A673 (cell line): ENCODE data around the gene NSUN2. TPM values are rescaled to one million over a fixed set of nuclear protein-coding genes. Genes with fewer than 3 reads are reported as not detected.

Experiments
- BruUV-seq: library from RNA; stranded (reverse); fragments of 400-500 nt; replicated peaks from 2 replicates; lab custom pipeline; 2021; lab: Mats Ljungman, UMichigan
- CTCF ChIA-PET: fragments of 300-600 bp; sonication (Branson Sonifier 250); formaldehyde crosslinking; loops from one replicate; lab custom pipeline; 2022; ENCODE audit warnings: antibody characterized with exemption; lab: Charles Lee
- POLR2A ChIA-PET: fragments of 300-600 bp; sonication (Branson Sonifier 250); formaldehyde crosslinking; loops from one replicate; lab custom pipeline; 2022; ENCODE audit warnings: antibody characterized with exemption; ENCODE audit not compliant: low non-redundant PET; lab: Charles Lee
- DNase-seq: peaks from one replicate; pipeline ENCODE4 v3.0.0-alpha.2; 2015; ENCODE audit warnings: low spot score
- H3K27ac ChIP-seq: fragments of 200-600 bp; sonication (generic); 2 replicates; pipeline ENCODE4 v1.5.1; 2016; ENCODE audit warnings: mixed run types, low read depth, mild to moderate bottlenecking, mixed read lengths, antibody characterized with exemption, low read length; ENCODE audit not compliant: poor library complexity, severe bottlenecking
- H3K27me3 ChIP-seq: fragments of 200-600 bp; sonication (generic); replicated peaks from 2 replicates; pipeline ENCODE4 v1.6.1; 2017; ENCODE audit warnings: mixed run types, low read depth, mild to moderate bottlenecking, mixed read lengths, antibody characterized with exemption, low read length; ENCODE audit not compliant: insufficient read depth, poor library complexity
- H3K36me3 ChIP-seq: fragments of 200-600 bp; sonication (generic); 2 replicates; pipeline ENCODE4 v1.6.1; 2016; ENCODE audit warnings: mixed run types, mild to moderate bottlenecking, mixed read lengths, antibody characterized with exemption, low read length; ENCODE audit not compliant: insufficient read depth, poor library complexity, severe bottlenecking
- H3K4me1 ChIP-seq: fragments of 200-600 bp; sonication (generic); 2 replicates; pipeline ENCODE4 v1.6.1; 2017; ENCODE audit warnings: mixed run types, mild to moderate bottlenecking, mixed read lengths, antibody characterized with exemption, low read length; ENCODE audit not compliant: insufficient read depth, poor library complexity, severe bottlenecking
- H3K4me3 ChIP-seq: fragments of 200-600 bp; sonication (generic); 2 replicates; pipeline ENCODE4 v1.5.1; 2016; ENCODE audit warnings: low read depth, mixed run types, mild to moderate bottlenecking, mixed read lengths, low read length; ENCODE audit not compliant: poor library complexity, severe bottlenecking
- H3K9me3 ChIP-seq: fragments of 200-600 bp; sonication (generic); 2 replicates; pipeline ENCODE4 v1.6.1; 2016; ENCODE audit warnings: mixed run types, low read depth, mild to moderate bottlenecking, mixed read lengths, antibody characterized with exemption, low read length; ENCODE audit not compliant: poor library complexity, severe bottlenecking
- EZH2 ChIP-seq: fragments of 200-600 bp; sonication (generic); IDR thresholded peaks from 2 replicates; pipeline ENCODE4 v1.6.1; 2017; ENCODE audit warnings: borderline replicate concordance, low read depth, mild to moderate bottlenecking, mixed read lengths, antibody characterized with exemption, low read length; ENCODE audit not compliant: poor library complexity, severe bottlenecking
- intact Hi-C: fragments of 100-400 bp; cut with micrococcal nuclease; formaldehyde crosslinking; loops from one replicate; pipeline ENCODE4 v1.10.0; 2022; ENCODE audit not compliant: unreplicated experiment
- total RNA-seq: library from RNA; stranded (reverse); gene quantifications from 2 replicates; pipeline ENCODE4 v1.2.3, GENCODE V29; 2021
- TF ChIP-seq, protein P1 (sequence below): fragments of 300-800, 200-600 bp; sonication (generic); conservative IDR thresholded peaks from 2 replicates; pipeline ENCODE4 v1.5.1; 2017; ENCODE audit warnings: low read depth, mild to moderate bottlenecking, antibody characterized with exemption, low read length, moderate library complexity, mixed read lengths

Gene NSUN2
- total RNA-seq, 1 experiment from 2014 or later = 111 TPM

DNA sequence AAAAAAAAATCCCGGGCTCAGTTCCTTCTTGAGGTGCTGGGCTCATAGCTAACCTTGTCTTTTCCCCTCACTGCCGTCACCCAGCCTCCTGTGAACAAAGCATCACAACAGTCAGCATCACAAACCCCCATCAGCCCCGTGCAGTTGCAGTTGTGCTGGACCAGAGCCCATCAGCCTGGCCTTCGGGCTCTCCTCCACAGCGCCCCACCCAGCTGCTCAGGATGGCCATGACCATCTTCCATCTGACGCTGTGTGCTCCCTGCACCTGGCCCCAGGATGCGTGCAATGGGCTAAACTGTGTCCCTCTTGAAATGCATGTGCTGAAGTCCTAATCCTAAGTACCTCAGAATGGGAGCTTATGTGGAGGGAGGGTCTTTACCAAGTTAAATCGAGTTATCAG is 48.1 kb downstream of the NSUN2 start:
- Histone ChIP-seq H3K36me3 (no peaks in the 10 kb centered on the region), H3K4me1 (no peaks in the 10 kb centered on the region), H3K27me3 (peaks cover 63% of the 10 kb centered on the region), H3K4me3 (no peak overlapping the region), H3K9me3 (no peaks in the 10 kb centered on the region), H3K27ac (no peak overlapping the region)
- BruUV-seq = no TSS peak
- intact Hi-C loops = no loop called here
- POLR2A ChIA-PET = no interaction called here
- no peak for DNase-seq
- CTCF ChIA-PET = interaction anchor here (0.6 kb wide), 1 partner anchor 1314 kb away, joined by 3 read pairs; no protein-coding TSS in a partner anchor
- TF ChIP-seq, protein P1, sequence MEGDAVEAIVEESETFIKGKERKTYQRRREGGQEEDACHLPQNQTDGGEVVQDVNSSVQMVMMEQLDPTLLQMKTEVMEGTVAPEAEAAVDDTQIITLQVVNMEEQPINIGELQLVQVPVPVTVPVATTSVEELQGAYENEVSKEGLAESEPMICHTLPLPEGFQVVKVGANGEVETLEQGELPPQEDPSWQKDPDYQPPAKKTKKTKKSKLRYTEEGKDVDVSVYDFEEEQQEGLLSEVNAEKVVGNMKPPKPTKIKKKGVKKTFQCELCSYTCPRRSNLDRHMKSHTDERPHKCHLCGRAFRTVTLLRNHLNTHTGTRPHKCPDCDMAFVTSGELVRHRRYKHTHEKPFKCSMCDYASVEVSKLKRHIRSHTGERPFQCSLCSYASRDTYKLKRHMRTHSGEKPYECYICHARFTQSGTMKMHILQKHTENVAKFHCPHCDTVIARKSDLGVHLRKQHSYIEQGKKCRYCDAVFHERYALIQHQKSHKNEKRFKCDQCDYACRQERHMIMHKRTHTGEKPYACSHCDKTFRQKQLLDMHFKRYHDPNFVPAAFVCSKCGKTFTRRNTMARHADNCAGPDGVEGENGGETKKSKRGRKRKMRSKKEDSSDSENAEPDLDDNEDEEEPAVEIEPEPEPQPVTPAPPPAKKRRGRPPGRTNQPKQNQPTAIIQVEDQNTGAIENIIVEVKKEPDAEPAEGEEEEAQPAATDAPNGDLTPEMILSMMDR = no peak

DNA sequence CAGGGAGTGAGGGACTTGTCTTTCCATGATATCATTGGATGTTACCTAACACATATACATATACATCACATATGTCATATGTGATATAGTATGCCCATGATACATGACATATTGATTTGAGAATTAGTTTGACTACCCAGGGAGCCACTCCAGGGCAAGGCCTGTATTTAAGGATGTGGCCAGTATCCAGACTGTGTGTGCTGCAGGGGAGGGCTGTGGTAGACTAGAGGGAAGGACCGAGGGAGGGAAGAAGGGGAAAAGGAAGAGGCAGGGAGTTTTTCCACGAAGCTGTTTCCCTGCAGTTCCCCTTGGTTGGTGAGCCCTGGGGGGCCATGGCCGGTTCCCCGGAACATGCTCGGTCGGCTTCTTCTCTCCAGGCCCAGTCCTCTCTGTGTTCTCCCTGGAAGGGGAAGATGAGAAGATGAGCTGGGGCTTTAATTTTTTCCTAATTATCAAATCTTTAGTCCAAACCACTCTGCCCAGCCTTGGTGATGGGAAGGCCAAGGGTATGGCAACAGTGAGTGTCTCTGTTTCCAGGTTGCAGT is 48.7 kb downstream of the NSUN2 start:
- H3K36me3 ChIP-seq = no peaks in the 10 kb centered on the region
- intact Hi-C loops = no loop called here
- ChIA-PET CTCF (no interaction called here), POLR2A (no interaction called here)
- no TSS peak for BruUV-seq
- H3K27ac ChIP-seq = no peak overlapping the region
- no peak for DNase-seq
- peaks cover 68% of the 10 kb centered on the region for H3K27me3 ChIP-seq
- no peaks in the 10 kb centered on the region for H3K9me3 ChIP-seq
- no peaks in the 10 kb centered on the region for H3K4me1 ChIP-seq
- TF ChIP-seq, protein P1 = no peak
- TF ChIP-seq EZH2 = no peak
- no peak overlapping the region for H3K4me3 ChIP-seq

DNA sequence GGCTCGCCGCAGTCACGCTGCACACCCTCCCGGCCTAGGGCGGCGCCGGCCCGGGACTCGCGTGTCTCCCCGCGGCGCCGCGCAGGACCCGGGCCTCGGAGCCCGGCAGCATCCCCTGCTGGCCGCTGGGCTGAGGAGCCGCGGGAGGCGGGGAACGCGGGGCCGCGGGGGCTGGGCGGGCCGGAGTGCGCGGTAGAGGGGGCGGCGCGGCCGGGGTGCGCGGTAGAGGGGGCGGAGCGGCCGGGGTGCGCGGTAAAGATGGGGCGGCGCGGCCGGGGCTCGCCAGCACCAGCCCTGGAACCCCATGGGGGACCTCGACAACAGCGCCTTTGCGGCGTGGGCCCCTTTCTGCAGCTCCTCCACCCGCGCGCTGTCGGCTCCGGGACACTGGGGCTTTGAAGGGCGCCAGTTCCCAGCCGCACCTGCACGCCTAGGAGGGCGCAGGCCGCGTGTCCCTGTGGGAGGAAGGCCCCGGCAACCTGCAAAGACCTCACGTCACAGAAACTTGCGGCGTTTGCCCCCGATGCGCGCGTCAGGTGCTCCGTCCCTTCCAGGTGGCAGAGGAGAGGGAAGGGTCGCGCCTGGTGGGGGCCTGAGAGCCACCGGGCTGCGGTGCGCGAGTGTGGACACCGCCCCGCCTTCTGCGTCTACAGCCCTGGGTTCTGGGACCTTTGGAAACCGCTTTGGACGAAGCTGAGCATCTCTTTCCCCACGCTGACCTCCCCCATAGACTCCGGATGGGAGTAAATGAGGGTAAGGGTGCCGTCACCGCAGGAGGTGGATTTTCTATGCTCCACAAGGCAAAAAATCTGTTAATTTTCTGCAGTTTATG is 49.6 kb downstream of the NSUN2 start:
- ChIA-PET POLR2A (no interaction called here), CTCF (no interaction called here)
- peak; percentile 58 for DNase-seq
- Histone ChIP-seq H3K4me1 (no peaks in the 10 kb centered on the region), H3K36me3 (no peaks in the 10 kb centered on the region), H3K4me3 (peak overlapping the region; percentile 35), H3K27ac (no peak overlapping the region), H3K9me3 (no peaks in the 10 kb centered on the region), H3K27me3 (peaks cover 77% of the 10 kb centered on the region)
- intact Hi-C loops = no loop called here
- TF ChIP-seq, protein P1 = peak; percentile 10; the same call in 1 of the 2 replicates
- no peak for TF ChIP-seq EZH2
- no TSS peak for BruUV-seq
